Gastrocnemius medialis (tissue), 4 donors: Measurements from ENCODE around the gene FCER1G.

Experiments used
- CTCF ChIP-seq, 5 experiments: fragments of 450-650 bp in 3 of 5; fragments of 200-600 bp in 2 of 5; sonication (generic) in 2 of 5; IDR thresholded peaks in 4 of 5; conservative IDR thresholded peaks in 1 of 5; 1 replicate in 4 of 5; 2 replicates in 1 of 5; pipeline ENCODE4 v1.5.1; 2016 to 2019; ENCODE audit warnings: antibody characterized with exemption in 5 of 5, mild to moderate bottlenecking in 3 of 5, moderate library complexity in 3 of 5
- POLR2A ChIP-seq, 2 donors: fragments of 450-650 bp; IDR thresholded peaks; one replicate each; pipeline ENCODE4 v1.6.1; 2017; ENCODE audit warnings: antibody characterized with exemption in 2 of 2, mild to moderate bottlenecking in 2 of 2, moderate library complexity in 2 of 2

GRCh38 chr1:161176468-161177111, 38.5 kb upstream of the FCER1G start:
- TF ChIP-seq CTCF (IDR thresholded peaks at IDR 0.05 in 4 of 5, conservative IDR thresholded peaks at IDR 0.05 in 1 of 5): no peak
- TF ChIP-seq POLR2A (IDR thresholded peaks at IDR 0.05): no peak
